GM23338 (cell line): ENCODE data around the gene COL4A1. TPM values are rescaled to one million over a fixed set of nuclear protein-coding genes. Genes with fewer than 3 reads are reported as not detected.

Source experiments
- ATAC-seq: fragments of 200-7000 bp; cut with Tn5 transposase; 3 replicates; pipeline ENCODE4 v1.9.1; 2020
- DNase-seq: peaks from one replicate; pipeline ENCODE4 v3.0.0-alpha.2; 2015; ENCODE audit warnings: low spot score
- H2AFZ ChIP-seq: fragments of 200-600 bp; sonication (generic); 2 replicates; pipeline ENCODE4 v1.8.0; 2016; ENCODE audit warnings: antibody characterized with exemption, mild to moderate bottlenecking, moderate library complexity
- H3F3A ChIP-seq: fragments of 200-600 bp; sonication (generic); replicated peaks from 2 replicates; pipeline ENCODE4 v1.8.0; 2017; ENCODE audit warnings: antibody characterized with exemption, mixed run types, low read depth
- H3K27ac ChIP-seq: fragments of 200-600 bp; sonication (generic); 2 replicates; pipeline ENCODE4 v1.6.1; 2016; ENCODE audit warnings: low read depth
- H3K27me3 ChIP-seq: fragments of 200-600 bp; sonication (generic); 2 replicates; pipeline ENCODE4 v1.8.0; 2016; ENCODE audit warnings: mild to moderate bottlenecking, mixed run types, moderate library complexity; ENCODE audit not compliant: insufficient read depth
- H3K36me3 ChIP-seq: fragments of 200-600 bp; sonication (generic); 2 replicates; pipeline ENCODE4 v1.8.0; 2016; ENCODE audit warnings: mild to moderate bottlenecking; ENCODE audit not compliant: insufficient read depth
- H3K4me1 ChIP-seq: fragments of 200-600 bp; sonication (generic); 2 replicates; pipeline ENCODE4 v1.8.0; 2016; ENCODE audit warnings: mild to moderate bottlenecking, moderate library complexity; ENCODE audit not compliant: insufficient read depth
- H3K4me2 ChIP-seq: fragments of 200-600 bp; sonication (generic); 2 replicates; pipeline ENCODE4 v1.7.1; 2017; ENCODE audit warnings: mixed run types
- H3K4me3 ChIP-seq: fragments of 200-600 bp; sonication (generic); 2 replicates; pipeline ENCODE4 v1.6.1; 2016; ENCODE audit warnings: mixed run types
- H3K79me2 ChIP-seq: fragments of 200-600 bp; sonication (generic); replicated peaks from 2 replicates; pipeline ENCODE4 v1.8.0; 2017; ENCODE audit warnings: mild to moderate bottlenecking; ENCODE audit not compliant: insufficient read depth
- H3K9me2 ChIP-seq: fragments of 200-600 bp; sonication (generic); 2 replicates; pipeline ENCODE4 v1.8.0; 2017; ENCODE audit not compliant: insufficient read depth
- H4K20me1 ChIP-seq: fragments of 200-600 bp; sonication (generic); replicated peaks from 2 replicates; pipeline ENCODE4 v1.8.0; 2017; ENCODE audit warnings: mild to moderate bottlenecking; ENCODE audit not compliant: insufficient read depth
- H3K27ac Mint-ChIP-seq: 2 replicates; pipeline ENCODE4 v1.8.0; 2020; ENCODE audit warnings: inconsistent platforms, mild to moderate bottlenecking, moderate library complexity, mixed read lengths
- H3K27me3 Mint-ChIP-seq: 3 replicates; pipeline ENCODE4 v1.8.0; 2022; ENCODE audit warnings: low read depth, mild to moderate bottlenecking, moderate library complexity, mixed read lengths, inconsistent platforms; ENCODE audit not compliant: insufficient read depth, poor library complexity
- H3K36me3 Mint-ChIP-seq: 3 replicates; pipeline ENCODE4 v1.8.0; 2021; ENCODE audit warnings: low read depth, mild to moderate bottlenecking, inconsistent platforms, moderate library complexity, mixed read lengths
- H3K4me1 Mint-ChIP-seq: 3 replicates; pipeline ENCODE4 v1.8.0; 2020; ENCODE audit warnings: mild to moderate bottlenecking, inconsistent platforms, mixed read lengths
- H3K4me3 Mint-ChIP-seq: 3 replicates; pipeline ENCODE4 v1.8.0; 2021; ENCODE audit warnings: moderate library complexity, mild to moderate bottlenecking, inconsistent platforms, mixed read lengths
- H3K9me3 Mint-ChIP-seq: 3 replicates; pipeline ENCODE4 v1.8.0; 2020; ENCODE audit warnings: moderate library complexity, mild to moderate bottlenecking, inconsistent platforms, mixed read lengths
- CREB1 ChIP-seq: fragments of 250-450 bp; sonication (Bioruptor Pico); IDR thresholded peaks from 2 replicates; pipeline ENCODE4 v1.5.0; 2020; ENCODE audit warnings: low read depth, mild to moderate bottlenecking, moderate library complexity
- EZH2phosphoT487 ChIP-seq: fragments of 200-600 bp; sonication (generic); IDR thresholded peaks from one replicate; pipeline ENCODE4 v1.8.1; 2018; ENCODE audit warnings: antibody characterized with exemption; ENCODE audit not compliant: unreplicated experiment
- JUNB ChIP-seq: IDR thresholded peaks from one replicate; pipeline ENCODE4 v1.6.1; 2016; ENCODE audit warnings: antibody characterized with exemption; ENCODE audit not compliant: unreplicated experiment
- NANOG ChIP-seq: IDR thresholded peaks from 2 replicates; pipeline ENCODE4 v1.6.1; 2016; ENCODE audit warnings: antibody characterized with exemption, borderline replicate concordance
- POLR2AphosphoS5 ChIP-seq: IDR thresholded peaks from 2 replicates; pipeline ENCODE4 v1.6.1; 2016; ENCODE audit warnings: antibody characterized with exemption, low read depth
- STAT1 ChIP-seq: IDR thresholded peaks from one replicate; pipeline ENCODE4 v1.6.1; 2016; ENCODE audit warnings: antibody characterized with exemption; ENCODE audit not compliant: unreplicated experiment
- ZNF114 ChIP-seq: fragments of 250-450 bp; sonication (Bioruptor Pico); IDR thresholded peaks from 2 replicates; pipeline ENCODE4 v1.5.0; 2020; ENCODE audit warnings: mild to moderate bottlenecking, moderate library complexity
- ZNF331 ChIP-seq: fragments of 250-450 bp; sonication (Bioruptor Pico); IDR thresholded peaks from 2 replicates; pipeline ENCODE4 v1.5.0; 2020; ENCODE audit warnings: low read depth, mild to moderate bottlenecking, moderate library complexity
- polyA plus RNA-seq: library from polyadenylated mRNA; unstranded; fragments of >200 nt; fragmentation: Nextera tagmentation; extraction: Ambion mirVana; gene quantifications from 2 replicates; pipeline ENCODE4 v1.2.1, GENCODE V29; 2016
- total RNA-seq: library from RNA; depleted of rRNA; stranded (reverse); fragments of >200 nt; shearing (Covaris generic); gene quantifications from 2 replicates; pipeline ENCODE4 v1.2.3, GENCODE V29; 2014
- TF ChIP-seq, protein P1 (sequence below): fragments of 250-450 bp; sonication (Bioruptor Pico); IDR thresholded peaks from 2 replicates; pipeline ENCODE4 v1.5.0; 2020; ENCODE audit warnings: mild to moderate bottlenecking, moderate library complexity
- TF ChIP-seq, protein P2 (sequence below), 2 experiments: fragments of 200-600 bp in 1 of 2; sonication (generic) in 1 of 2; conservative IDR thresholded peaks; 2 replicates each; pipeline versions ENCODE4 v1.5.1 to v1.6.1; 2016 to 2017; ENCODE audit warnings: antibody characterized with exemption in 2 of 2, low read depth in 2 of 2, mild to moderate bottlenecking in 2 of 2, moderate library complexity in 1 of 2
- TF ChIP-seq, protein P3 (sequence below): IDR thresholded peaks from one replicate; pipeline ENCODE4 v1.6.1; 2018; ENCODE audit warnings: antibody characterized with exemption; ENCODE audit not compliant: unreplicated experiment

The COL4A1 gene
- total and polyA plus RNA-seq, 2 experiments from 2014 or later: 39.1 to 110 TPM

DNA sequence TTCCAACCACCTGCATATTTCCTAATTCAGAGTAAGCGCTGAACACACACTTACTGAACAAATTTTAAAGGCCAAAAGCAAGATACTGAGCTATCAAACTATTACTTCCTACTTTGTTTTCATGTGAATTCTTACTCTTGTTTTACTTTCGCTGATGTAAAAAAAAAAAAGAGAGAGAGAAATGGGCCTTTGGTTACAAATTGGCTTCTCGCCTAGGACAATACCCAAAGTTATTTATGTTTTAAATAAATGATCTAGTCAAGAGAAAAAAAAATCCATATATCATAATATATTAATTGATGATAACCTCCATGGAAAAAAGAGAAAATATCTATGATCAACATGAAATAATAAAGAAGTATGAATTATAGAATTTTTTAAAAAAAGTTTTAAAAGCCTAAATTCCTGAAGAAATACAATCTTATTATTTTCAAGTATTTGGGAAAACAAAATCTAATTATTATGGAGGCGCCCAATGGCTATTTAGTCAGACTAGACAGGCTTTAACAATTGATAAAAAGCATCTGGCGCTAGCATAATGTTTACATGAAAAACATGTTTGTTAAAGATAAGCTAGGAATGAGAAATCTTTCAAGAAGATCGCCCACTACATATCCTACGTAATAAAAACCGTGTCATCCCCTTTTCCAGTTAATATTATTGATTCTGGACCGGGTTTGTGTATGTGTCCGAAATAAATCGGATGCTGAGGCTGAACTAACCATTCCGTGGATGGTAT is 9.0 kb downstream of the COL4A1 start (continued):
- no peak for TF ChIP-seq POLR2AphosphoS5
- TF ChIP-seq STAT1: no peak
- no peak for TF ChIP-seq EZH2phosphoT487
- TF ChIP-seq CREB1: no peak
- TF ChIP-seq NANOG: no peak
- no peak for TF ChIP-seq ZNF114 (CRISPR knock-in tag)
- TF ChIP-seq, protein P1, sequence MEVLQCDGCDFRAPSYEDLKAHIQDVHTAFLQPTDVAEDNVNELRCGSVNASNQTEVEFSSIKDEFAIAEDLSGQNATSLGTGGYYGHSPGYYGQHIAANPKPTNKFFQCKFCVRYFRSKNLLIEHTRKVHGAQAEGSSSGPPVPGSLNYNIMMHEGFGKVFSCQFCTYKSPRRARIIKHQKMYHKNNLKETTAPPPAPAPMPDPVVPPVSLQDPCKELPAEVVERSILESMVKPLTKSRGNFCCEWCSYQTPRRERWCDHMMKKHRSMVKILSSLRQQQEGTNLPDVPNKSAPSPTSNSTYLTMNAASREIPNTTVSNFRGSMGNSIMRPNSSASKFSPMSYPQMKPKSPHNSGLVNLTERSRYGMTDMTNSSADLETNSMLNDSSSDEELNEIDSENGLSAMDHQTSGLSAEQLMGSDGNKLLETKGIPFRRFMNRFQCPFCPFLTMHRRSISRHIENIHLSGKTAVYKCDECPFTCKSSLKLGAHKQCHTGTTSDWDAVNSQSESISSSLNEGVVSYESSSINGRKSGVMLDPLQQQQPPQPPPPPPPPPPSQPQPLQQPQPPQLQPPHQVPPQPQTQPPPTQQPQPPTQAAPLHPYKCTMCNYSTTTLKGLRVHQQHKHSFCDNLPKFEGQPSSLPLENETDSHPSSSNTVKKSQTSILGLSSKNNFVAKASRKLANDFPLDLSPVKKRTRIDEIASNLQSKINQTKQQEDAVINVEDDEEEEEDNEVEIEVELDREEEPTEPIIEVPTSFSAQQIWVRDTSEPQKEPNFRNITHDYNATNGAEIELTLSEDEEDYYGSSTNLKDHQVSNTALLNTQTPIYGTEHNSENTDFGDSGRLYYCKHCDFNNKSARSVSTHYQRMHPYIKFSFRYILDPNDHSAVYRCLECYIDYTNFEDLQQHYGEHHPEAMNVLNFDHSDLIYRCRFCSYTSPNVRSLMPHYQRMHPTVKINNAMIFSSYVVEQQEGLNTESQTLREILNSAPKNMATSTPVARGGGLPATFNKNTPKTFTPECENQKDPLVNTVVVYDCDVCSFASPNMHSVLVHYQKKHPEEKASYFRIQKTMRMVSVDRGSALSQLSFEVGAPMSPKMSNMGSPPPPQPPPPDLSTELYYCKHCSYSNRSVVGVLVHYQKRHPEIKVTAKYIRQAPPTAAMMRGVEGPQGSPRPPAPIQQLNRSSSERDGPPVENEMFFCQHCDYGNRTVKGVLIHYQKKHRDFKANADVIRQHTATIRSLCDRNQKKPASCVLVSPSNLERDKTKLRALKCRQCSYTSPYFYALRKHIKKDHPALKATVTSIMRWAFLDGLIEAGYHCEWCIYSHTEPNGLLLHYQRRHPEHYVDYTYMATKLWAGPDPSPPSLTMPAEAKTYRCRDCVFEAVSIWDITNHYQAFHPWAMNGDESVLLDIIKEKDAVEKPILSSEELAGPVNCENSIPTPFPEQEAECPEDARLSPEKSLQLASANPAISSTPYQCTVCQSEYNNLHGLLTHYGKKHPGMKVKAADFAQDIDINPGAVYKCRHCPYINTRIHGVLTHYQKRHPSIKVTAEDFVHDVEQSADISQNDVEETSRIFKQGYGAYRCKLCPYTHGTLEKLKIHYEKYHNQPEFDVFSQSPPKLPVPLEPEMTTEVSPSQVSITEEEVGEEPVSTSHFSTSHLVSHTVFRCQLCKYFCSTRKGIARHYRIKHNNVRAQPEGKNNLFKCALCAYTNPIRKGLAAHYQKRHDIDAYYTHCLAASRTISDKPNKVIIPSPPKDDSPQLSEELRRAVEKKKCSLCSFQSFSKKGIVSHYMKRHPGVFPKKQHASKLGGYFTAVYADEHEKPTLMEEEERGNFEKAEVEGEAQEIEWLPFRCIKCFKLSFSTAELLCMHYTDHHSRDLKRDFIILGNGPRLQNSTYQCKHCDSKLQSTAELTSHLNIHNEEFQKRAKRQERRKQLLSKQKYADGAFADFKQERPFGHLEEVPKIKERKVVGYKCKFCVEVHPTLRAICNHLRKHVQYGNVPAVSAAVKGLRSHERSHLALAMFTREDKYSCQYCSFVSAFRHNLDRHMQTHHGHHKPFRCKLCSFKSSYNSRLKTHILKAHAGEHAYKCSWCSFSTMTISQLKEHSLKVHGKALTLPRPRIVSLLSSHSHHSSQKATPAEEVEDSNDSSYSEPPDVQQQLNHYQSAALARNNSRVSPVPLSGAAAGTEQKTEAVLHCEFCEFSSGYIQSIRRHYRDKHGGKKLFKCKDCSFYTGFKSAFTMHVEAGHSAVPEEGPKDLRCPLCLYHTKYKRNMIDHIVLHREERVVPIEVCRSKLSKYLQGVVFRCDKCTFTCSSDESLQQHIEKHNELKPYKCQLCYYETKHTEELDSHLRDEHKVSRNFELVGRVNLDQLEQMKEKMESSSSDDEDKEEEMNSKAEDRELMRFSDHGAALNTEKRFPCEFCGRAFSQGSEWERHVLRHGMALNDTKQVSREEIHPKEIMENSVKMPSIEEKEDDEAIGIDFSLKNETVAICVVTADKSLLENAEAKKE (CRISPR knock-in tag): no peak
- TF ChIP-seq JUNB: no peak

DNA sequence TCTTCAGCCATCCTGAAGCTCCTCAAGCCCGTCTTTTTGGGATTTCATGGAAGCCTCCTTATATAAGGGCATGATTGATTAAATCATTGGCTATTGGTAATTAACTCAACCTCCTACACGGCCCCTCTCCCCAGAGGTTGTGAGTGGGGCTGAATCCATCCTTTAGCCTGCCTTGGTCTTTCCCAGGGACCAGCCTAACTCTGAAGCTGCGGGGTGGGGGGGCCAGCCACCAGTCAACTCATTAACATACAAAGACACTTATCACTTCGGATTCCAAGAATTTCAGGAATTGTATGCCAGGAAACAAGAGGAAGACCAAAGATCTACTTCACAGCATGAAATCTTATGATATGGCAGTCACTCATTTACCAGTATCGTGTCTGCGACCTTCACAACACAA is 9.9 kb downstream of the COL4A1 start:
- ATAC-seq (no peak), DNase-seq (no peak)
- TF ChIP-seq, protein P2, sequence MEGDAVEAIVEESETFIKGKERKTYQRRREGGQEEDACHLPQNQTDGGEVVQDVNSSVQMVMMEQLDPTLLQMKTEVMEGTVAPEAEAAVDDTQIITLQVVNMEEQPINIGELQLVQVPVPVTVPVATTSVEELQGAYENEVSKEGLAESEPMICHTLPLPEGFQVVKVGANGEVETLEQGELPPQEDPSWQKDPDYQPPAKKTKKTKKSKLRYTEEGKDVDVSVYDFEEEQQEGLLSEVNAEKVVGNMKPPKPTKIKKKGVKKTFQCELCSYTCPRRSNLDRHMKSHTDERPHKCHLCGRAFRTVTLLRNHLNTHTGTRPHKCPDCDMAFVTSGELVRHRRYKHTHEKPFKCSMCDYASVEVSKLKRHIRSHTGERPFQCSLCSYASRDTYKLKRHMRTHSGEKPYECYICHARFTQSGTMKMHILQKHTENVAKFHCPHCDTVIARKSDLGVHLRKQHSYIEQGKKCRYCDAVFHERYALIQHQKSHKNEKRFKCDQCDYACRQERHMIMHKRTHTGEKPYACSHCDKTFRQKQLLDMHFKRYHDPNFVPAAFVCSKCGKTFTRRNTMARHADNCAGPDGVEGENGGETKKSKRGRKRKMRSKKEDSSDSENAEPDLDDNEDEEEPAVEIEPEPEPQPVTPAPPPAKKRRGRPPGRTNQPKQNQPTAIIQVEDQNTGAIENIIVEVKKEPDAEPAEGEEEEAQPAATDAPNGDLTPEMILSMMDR (conservative IDR thresholded peaks at IDR 0.05; ENCODE audit: low read depth in 2 of 2): no peak
- TF ChIP-seq ZNF114 (CRISPR knock-in tag): no peak
- TF ChIP-seq, protein P3, sequence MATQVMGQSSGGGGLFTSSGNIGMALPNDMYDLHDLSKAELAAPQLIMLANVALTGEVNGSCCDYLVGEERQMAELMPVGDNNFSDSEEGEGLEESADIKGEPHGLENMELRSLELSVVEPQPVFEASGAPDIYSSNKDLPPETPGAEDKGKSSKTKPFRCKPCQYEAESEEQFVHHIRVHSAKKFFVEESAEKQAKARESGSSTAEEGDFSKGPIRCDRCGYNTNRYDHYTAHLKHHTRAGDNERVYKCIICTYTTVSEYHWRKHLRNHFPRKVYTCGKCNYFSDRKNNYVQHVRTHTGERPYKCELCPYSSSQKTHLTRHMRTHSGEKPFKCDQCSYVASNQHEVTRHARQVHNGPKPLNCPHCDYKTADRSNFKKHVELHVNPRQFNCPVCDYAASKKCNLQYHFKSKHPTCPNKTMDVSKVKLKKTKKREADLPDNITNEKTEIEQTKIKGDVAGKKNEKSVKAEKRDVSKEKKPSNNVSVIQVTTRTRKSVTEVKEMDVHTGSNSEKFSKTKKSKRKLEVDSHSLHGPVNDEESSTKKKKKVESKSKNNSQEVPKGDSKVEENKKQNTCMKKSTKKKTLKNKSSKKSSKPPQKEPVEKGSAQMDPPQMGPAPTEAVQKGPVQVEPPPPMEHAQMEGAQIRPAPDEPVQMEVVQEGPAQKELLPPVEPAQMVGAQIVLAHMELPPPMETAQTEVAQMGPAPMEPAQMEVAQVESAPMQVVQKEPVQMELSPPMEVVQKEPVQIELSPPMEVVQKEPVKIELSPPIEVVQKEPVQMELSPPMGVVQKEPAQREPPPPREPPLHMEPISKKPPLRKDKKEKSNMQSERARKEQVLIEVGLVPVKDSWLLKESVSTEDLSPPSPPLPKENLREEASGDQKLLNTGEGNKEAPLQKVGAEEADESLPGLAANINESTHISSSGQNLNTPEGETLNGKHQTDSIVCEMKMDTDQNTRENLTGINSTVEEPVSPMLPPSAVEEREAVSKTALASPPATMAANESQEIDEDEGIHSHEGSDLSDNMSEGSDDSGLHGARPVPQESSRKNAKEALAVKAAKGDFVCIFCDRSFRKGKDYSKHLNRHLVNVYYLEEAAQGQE: no peak
- TF ChIP-seq NANOG: no peak
- no peak for TF ChIP-seq ZNF331 (CRISPR knock-in tag)
- TF ChIP-seq POLR2AphosphoS5: no peak
- no peak for TF ChIP-seq EZH2phosphoT487
- TF ChIP-seq CREB1: no peak
- peaks cover 4% of the 10 kb centered on the region for H3K27me3 Mint-ChIP-seq
- peaks cover 25% of the 10 kb centered on the region for H3K4me1 ChIP-seq
- no peaks in the 10 kb centered on the region; the same call in 1 of the 2 replicates for H3K9me2 ChIP-seq
- no peak overlapping the region for H2AFZ ChIP-seq
- H4K20me1 ChIP-seq: no peaks in the 10 kb centered on the region; the same call in 1 of the 2 replicates
- no peak overlapping the region for H3K4me3 ChIP-seq
- no peak overlapping the region for H3K27ac ChIP-seq
- peaks cover 30% of the 10 kb centered on the region for H3K4me1 Mint-ChIP-seq
- peaks cover 53% of the 10 kb centered on the region for H3K79me2 ChIP-seq
- no peak overlapping the region for H3K27ac Mint-ChIP-seq
- H3F3A ChIP-seq: 0 out of 2 replicates have a peak, but pooled peaks cover 5% of the 10 kb centered on the region
- H3K36me3 ChIP-seq: no peaks in the 10 kb centered on the region
- H3K36me3 Mint-ChIP-seq: no peaks in the 10 kb centered on the region; the same call in 2 of the 3 replicates
- H3K27me3 ChIP-seq: no peaks in the 10 kb centered on the region
- H3K4me3 Mint-ChIP-seq: no peak overlapping the region
- no peak overlapping the region for H3K4me2 ChIP-seq
- H3K9me3 Mint-ChIP-seq: no peaks in the 10 kb centered on the region
